ENCODE data around the gene HLA-DRB5.

DNA sequence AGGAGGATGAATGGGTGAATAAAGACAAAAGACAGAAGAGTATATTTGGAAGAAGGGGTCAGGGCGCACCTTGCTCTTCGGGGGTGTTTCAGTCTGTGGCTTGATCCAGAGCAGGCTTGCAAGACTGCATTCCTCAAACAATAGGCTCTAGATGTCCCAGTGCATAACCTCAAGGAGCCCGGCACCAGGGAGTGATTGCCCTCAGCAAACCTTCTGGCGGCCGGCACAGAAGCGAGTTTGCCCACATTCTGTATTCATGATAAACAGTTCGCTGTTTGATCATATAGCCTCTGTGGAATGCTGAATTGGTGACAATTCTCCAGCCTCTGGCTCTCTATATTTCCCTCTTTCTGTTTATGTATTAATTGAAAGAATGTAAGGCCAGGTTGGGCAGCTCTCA is 29.7 kb upstream of the HLA-DRB5 start:
- TF ChIP-seq, protein P1, sequence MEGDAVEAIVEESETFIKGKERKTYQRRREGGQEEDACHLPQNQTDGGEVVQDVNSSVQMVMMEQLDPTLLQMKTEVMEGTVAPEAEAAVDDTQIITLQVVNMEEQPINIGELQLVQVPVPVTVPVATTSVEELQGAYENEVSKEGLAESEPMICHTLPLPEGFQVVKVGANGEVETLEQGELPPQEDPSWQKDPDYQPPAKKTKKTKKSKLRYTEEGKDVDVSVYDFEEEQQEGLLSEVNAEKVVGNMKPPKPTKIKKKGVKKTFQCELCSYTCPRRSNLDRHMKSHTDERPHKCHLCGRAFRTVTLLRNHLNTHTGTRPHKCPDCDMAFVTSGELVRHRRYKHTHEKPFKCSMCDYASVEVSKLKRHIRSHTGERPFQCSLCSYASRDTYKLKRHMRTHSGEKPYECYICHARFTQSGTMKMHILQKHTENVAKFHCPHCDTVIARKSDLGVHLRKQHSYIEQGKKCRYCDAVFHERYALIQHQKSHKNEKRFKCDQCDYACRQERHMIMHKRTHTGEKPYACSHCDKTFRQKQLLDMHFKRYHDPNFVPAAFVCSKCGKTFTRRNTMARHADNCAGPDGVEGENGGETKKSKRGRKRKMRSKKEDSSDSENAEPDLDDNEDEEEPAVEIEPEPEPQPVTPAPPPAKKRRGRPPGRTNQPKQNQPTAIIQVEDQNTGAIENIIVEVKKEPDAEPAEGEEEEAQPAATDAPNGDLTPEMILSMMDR (IDR thresholded peaks at IDR 0.05), result no peak
- TF ChIP-seq POLR2A (IDR thresholded peaks at IDR 0.05), result no peak

Data from uterus (tissue), 2 donors.